Motor neuron (in vitro differentiated cells): Measurements from ENCODE around the gene B3GALNT2. TPM values are rescaled to one million over a fixed set of nuclear protein-coding genes. Genes with fewer than 3 reads are reported as not detected.

Source experiments
- ATAC-seq, 8 experiments: fragments of 200-7000 bp; cut with Tn5 transposase; replicated peaks in 6 of 8; 2 replicates each; pipeline ENCODE4 v1.8.0; 2021; ENCODE audit warnings: mild to moderate bottlenecking in 8 of 8, moderate library complexity in 8 of 8
- H3K27ac ChIP-seq, 2 donors: fragments of 250-450 bp; sonication (Bioruptor Pico); 2 replicates each; pipeline ENCODE4 v1.9.0; 2021; ENCODE audit warnings: antibody characterized with exemption in 2 of 2, mild to moderate bottlenecking in 2 of 2, moderate library complexity in 1 of 2
- H3K4me1 ChIP-seq, 2 donors: fragments of 250-450 bp; sonication (Bioruptor Pico); replicated peaks in 1 of 2; 2 replicates each; pipeline ENCODE4 v1.6.1; 2021; ENCODE audit warnings: antibody characterized with exemption in 2 of 2, mild to moderate bottlenecking in 2 of 2, moderate library complexity in 1 of 2
- H3K4me3 ChIP-seq, 5 donors: fragments of 250-450 bp; sonication (Bioruptor Pico); 2 replicates each; pipeline ENCODE4 v1.9.0; 2021; ENCODE audit warnings: antibody characterized with exemption in 5 of 5, mild to moderate bottlenecking in 5 of 5, moderate library complexity in 4 of 5
- WGBS, 10 experiments: fragments of 450-650 bp; shearing (Covaris generic); methylation state at CpG; one replicate each; pipeline ENCODE4 v1.0.0; 2022; 5-methylcytosine and 5-hydroxymethylcytosine counted together
- in situ Hi-C, 9 experiments: fragments of 400-800 bp; cut with MboI; loops; one replicate each; pipeline ENCODE4 v1.15.0; 2021; ENCODE audit warnings: low sequenced_read_pairs in 9 of 9, low pct_unique_long_range_greater_than_20kb in 2 of 9; ENCODE audit not compliant: unreplicated experiment in 9 of 9
- total RNA-seq, 8 experiments: library from RNA; unstranded; fragments of 300-600 nt; gene quantifications; 2 replicates each; pipeline versions ENCODE4 v1.2.3 to v1.2.4, GENCODE V29; 2022

Gene B3GALNT2
- total RNA-seq, 8 experiments from 2014 or later: 8.2 to 45.1 (median 18.5) TPM

DNA sequence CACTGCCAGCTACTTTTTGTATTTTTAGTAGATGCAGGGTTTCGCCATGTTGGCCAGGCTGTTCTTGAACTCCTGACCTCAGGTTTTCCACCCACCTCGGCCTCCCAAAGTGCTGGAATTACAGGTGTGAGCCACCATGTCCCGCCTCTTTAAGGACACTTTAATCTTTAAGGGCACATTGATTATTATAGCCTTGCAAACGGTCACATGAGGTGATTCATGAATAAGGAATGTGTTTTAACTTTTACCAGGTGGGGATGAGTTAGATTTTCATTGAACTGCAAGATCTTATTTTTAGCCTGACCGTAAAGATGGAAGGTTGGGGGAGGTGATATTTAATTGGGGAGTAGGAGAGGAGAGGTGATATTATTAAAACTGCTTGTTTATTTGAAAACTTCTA, 75.1 kb downstream of the B3GALNT2 start:
- H3K4me1 ChIP-seq: no peaks in the 10 kb centered on the region
- 17 to 100% (median 83%) methylated on average over 1 to 5 of the region's 5 CpGs; no CpG with 5 or more reads in 1 of the 10 experiments for WGBS, 10 experiments
- no peak for ATAC-seq
- H3K4me3 ChIP-seq: no peak overlapping the region
- in situ Hi-C loops: no loop called here
- H3K27ac ChIP-seq: no peak overlapping the region

DNA sequence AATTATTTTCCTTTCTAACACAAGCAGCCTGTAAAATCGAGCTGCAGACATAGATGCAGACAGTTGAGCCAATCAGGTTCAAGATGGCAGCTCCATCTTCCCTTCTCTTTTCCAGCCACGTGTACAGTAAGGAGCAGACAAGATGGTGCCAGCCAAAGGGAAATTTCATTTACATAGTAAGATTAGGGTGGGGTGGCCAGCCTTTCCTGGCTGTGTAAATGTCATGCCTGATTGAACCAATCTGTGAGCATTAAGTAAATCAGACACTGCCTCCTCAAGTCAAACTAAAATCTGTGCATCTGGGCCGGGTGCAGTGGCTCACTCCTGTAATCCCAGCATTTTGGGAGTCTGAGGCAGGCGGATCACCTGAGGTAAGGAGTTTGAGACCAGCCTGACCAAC, 76.8 kb downstream of the B3GALNT2 start:
- in situ Hi-C loops: no loop called here
- 53 to 100% (median 86%) methylated on average over 1 to 4 of the region's 4 CpGs; no CpG with 5 or more reads in 4 of the 10 experiments for WGBS, 10 experiments
- Histone ChIP-seq H3K4me3 (no peak overlapping the region), H3K27ac (no peak overlapping the region), H3K4me1 (no peaks in the 10 kb centered on the region)
- ATAC-seq: peak in 3 of 8 experiments; percentile 56 to 71 (median 63)

DNA sequence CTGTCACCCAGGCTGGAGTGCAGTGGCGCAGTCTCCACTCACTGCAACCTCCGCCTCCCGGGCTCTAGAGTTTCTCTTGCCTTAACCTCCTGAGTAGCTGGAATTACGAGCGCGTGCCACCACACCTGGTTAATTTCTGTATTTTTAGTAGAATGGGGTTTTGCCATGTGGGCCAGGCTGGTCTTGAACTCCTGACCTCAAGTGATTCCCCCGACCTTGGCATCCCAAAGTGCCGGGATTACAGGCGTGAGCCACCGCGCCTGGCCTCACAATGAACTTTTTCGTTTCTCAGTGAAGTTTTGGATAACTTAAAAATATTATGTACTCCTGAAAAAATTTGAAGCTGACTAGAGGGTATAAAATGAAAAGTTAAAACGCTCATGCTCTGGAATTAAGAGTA, 77.6 kb downstream of the B3GALNT2 start:
- Histone ChIP-seq H3K4me3 (no peak overlapping the region), H3K27ac (no peak overlapping the region), H3K4me1 (no peaks in the 10 kb centered on the region)
- in situ Hi-C loops: no loop called here
- WGBS, 10 experiments: 80 to 100% (median 95%) methylated on average over 1 to 13 of the region's 13 CpGs; no CpG with 5 or more reads in 1 of the 10 experiments
- no peak for ATAC-seq

GRCh38 chr1:235426143-235426542, 78.1 kb downstream of the B3GALNT2 start:
- Histone ChIP-seq H3K4me3 (no peak overlapping the region), H3K4me1 (no peaks in the 10 kb centered on the region), H3K27ac (no peak overlapping the region)
- ATAC-seq: no peak
- in situ Hi-C loops: no loop called here
- WGBS, 10 experiments: 70 to 100% (median 100%) methylated on average over 1 to 4 of the region's 4 CpGs; no CpG with 5 or more reads in 3 of the 10 experiments

GRCh38 chr1:235425357-235425756, 78.9 kb downstream of the B3GALNT2 start:
- 85 to 100% (median 96%) methylated on average over 1 to 9 of the region's 9 CpGs; no CpG with 5 or more reads in 2 of the 10 experiments for WGBS, 10 experiments
- H3K4me1 ChIP-seq: no peaks in the 10 kb centered on the region
- H3K27ac ChIP-seq: no peak overlapping the region
- in situ Hi-C loops: no loop called here
- H3K4me3 ChIP-seq: no peak overlapping the region
- no peak for ATAC-seq

DNA sequence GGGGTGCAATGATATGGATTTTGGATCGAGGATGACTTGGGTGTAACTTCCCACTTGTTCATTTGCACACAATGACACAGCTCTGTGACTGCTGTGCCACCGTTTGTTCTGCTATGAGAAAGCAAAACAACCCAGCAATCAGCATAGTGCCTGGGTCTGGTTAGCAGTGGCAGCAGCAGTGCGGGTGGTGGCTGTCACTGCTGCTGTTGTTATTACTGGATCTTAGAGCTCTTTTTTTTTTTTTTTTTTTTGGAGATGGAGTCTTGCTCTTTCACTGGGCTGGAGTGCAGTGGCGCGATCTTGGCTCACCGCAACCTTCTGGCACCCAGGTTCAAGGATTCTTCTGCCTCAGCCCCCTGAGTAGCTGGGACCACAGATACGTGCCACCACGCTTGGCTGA, 80.2 kb downstream of the B3GALNT2 start:
- Histone ChIP-seq H3K4me1 (no peaks in the 10 kb centered on the region), H3K27ac (no peak overlapping the region), H3K4me3 (no peak overlapping the region)
- WGBS, 10 experiments: 60 to 100% (median 88%) methylated on average over 3 to 8 of the region's 8 CpGs; no CpG with 5 or more reads in 3 of the 10 experiments
- peak in 3 of 8 experiments; percentile 66 to 93 (median 85) for ATAC-seq
- in situ Hi-C loops: loop anchor here in 1 of 9 experiments (25.0 kb wide), 1 partner anchor 212 kb away; no protein-coding TSS in a partner anchor

- no peak for ATAC-seq
- in situ Hi-C loops: loop anchor here in 1 of 9 experiments (25.0 kb wide), 1 partner anchor 211 kb away; no protein-coding TSS in a partner anchor
- Histone ChIP-seq H3K4me1 (no peaks in the 10 kb centered on the region), H3K27ac (no peak overlapping the region), H3K4me3 (no peak overlapping the region)
- WGBS, 10 experiments: 65 to 84% (median 77%) methylated on average over 1 to 12 of the region's 12 CpGs; no CpG with 5 or more reads in 3 of the 10 experiments
These were observed 81.0 kb downstream of the B3GALNT2 start for GRCh38 chr1:235423214-235423652.

DNA sequence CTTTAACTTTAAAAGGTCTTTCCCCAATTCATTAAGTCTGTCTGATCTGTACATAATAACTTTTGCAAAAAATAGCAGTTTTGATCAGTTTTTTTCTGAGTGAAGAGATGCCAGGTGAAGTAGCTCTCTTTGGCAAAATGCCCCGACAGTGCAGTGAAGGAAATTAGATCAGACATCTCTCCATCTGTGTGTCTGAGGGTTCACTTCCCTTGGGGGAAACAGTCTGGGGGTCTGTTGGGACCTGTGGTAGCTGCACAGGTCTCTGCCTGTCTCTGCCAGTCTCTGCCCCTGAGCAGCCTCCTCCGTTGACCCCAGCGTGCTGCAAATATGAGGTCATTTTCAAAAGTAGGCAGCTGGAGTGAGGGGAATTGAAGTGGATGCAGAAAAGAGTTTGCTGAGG, 82.5 kb downstream of the B3GALNT2 start:
- in situ Hi-C loops: loop anchor here in 1 of 9 experiments (25.0 kb wide), 1 partner anchor 209 kb away; no protein-coding TSS in a partner anchor
- Histone ChIP-seq H3K4me3 (no peak overlapping the region), H3K27ac (no peak overlapping the region), H3K4me1 (no peaks in the 10 kb centered on the region)
- WGBS, 10 experiments: 43 to 100% (median 100%) methylated on average over 1 to 3 of the region's 3 CpGs; no CpG with 5 or more reads in 4 of the 10 experiments
- no peak for ATAC-seq

DNA sequence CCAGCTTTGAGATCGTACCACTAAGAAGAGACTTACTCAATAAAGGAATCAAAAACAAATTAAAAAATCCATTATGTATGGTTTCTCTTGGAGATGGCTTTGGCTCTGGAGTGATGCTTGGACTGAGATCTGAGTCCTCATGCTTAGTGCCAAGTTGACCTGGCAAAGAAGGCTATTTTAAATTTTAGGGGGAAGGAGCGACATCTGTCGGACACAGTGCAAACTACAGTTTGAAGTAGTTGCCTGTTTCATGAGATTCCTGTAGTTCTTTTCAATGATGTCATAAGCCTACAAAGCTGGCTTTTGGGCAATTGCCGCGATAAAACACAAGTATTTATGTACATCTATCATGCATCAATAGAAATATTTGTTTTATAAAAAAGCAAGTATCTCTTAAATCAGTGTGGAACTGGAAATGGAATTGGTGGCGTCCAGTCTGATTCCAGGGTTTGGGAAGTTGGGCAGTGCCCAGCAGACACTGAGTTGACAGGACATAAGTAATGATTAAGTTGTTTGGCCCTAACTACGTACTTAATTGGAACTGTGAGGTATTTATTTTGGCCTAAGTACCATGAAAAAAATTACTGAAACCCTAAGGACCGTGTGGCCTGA, 87.1 kb downstream of the B3GALNT2 start:
- Histone ChIP-seq H3K4me1 (no peaks in the 10 kb centered on the region), H3K27ac (no peak overlapping the region), H3K4me3 (no peak overlapping the region)
- WGBS, 10 experiments: 35 to 60% (median 38%) methylated on average over 2 to 8 of the region's 8 CpGs
- in situ Hi-C loops: loop anchor here in 1 of 9 experiments (25.0 kb wide), 1 partner anchor 205 kb away; no protein-coding TSS in a partner anchor
- ATAC-seq: peak; percentile 39 to 85 (median 58)

DNA sequence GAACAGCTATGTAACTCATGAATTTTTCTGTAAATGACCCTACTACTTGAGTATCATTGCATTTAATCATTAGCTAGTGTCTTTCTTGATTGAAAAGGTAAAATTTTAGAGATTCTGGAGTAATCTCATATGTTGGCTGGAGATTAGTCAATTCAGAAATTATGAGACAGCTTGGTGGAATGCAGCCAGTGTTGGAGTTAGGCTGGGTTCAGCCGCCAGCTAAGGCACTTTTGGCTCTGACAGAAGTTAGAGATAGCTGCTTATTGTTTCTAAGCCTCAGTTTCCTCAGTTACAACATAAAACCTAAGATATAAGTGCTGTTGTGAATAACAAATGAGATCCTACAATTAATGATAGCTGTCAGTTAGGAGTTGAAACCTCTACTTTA, 87.6 kb downstream of the B3GALNT2 start:
- WGBS, 10 experiments: 92 to 100% (median 100%) methylated on average over 1 of the region's 1 CpG; no CpG with 5 or more reads in 3 of the 10 experiments
- H3K4me3 ChIP-seq: no peak overlapping the region
- H3K4me1 ChIP-seq: no peaks in the 10 kb centered on the region
- no peak overlapping the region for H3K27ac ChIP-seq
- no peak for ATAC-seq
- in situ Hi-C loops: loop anchor here in 1 of 9 experiments (25.0 kb wide), 1 partner anchor 204 kb away; no protein-coding TSS in a partner anchor

GRCh38 chr1:235415008-235415904, 89.0 kb downstream of the B3GALNT2 start:
- 58 to 100% (median 85%) methylated on average over 3 to 7 of the region's 7 CpGs for WGBS, 10 experiments
- no peak overlapping the region for H3K27ac ChIP-seq

GRCh38 chr1:235411489-235412486, 92.5 kb downstream of the B3GALNT2 start:
- H3K4me3 ChIP-seq: no peak overlapping the region
- no peak overlapping the region for H3K27ac ChIP-seq
- peak in 1 of 8 experiments; percentile 39 for ATAC-seq
- WGBS, 10 experiments: 60 to 100% (median 96%) methylated on average over 1 to 4 of the region's 5 CpGs; no CpG with 5 or more reads in 6 of the 10 experiments
- peaks cover 0 to 5% of the 10 kb centered on the region in 2 donors for H3K4me1 ChIP-seq
- in situ Hi-C loops: loop anchor here in 1 of 9 experiments (25.0 kb wide), 1 partner anchor 199 kb away; no protein-coding TSS in a partner anchor

More at GRCh38 chr1:235415008-235415904, 89.0 kb downstream of the B3GALNT2 start:
- in situ Hi-C loops: loop anchor here in 1 of 9 experiments (25.0 kb wide), 1 partner anchor 203 kb away; no protein-coding TSS in a partner anchor
- H3K4me3 ChIP-seq: no peak overlapping the region
- ATAC-seq: peak in 6 of 8 experiments; percentile 63 to 86 (median 80)
- H3K4me1 ChIP-seq: no peaks in the 10 kb centered on the region
